Panc1 (cell line): Measurements from ENCODE around the gene PRLR. TPM values are rescaled to one million over a fixed set of nuclear protein-coding genes. Genes with fewer than 3 reads are reported as not detected.

ENCODE experiments used
- ATAC-seq: fragments of 200-7000 bp; cut with Tn5 transposase; 2 replicates; pipeline ENCODE4 v1.9.1; 2020; ENCODE audit warnings: mild to moderate bottlenecking, moderate library complexity
- BruUV-seq: library from RNA; stranded (reverse); fragments of 400-500 nt; replicated peaks from 2 replicates; lab custom pipeline; 2021; lab: Mats Ljungman, UMichigan
- CTCF ChIA-PET: fragments of 300-600 bp; sonication (Branson Sonifier 250); formaldehyde crosslinking; loops from one replicate; lab custom pipeline; 2022; ENCODE audit warnings: antibody characterized with exemption; lab: Charles Lee
- POLR2A ChIA-PET: fragments of 300-600 bp; sonication (Branson Sonifier 250); formaldehyde crosslinking; loops from one replicate; lab custom pipeline; 2022; ENCODE audit warnings: antibody characterized with exemption; lab: Charles Lee
- DNase-seq: peaks from one replicate; pipeline ENCODE4 v3.0.0-alpha.2; 2010; ENCODE audit warnings: low read depth, low spot score
- H3K27ac ChIP-seq: 2 replicates; pipeline ENCODE4 v1.5.1; 2011; ENCODE audit warnings: mild to moderate bottlenecking, low read length, inconsistent platforms
- H3K27me3 ChIP-seq: fragments of 200-500 bp; sonication (Bioruptor generic); 2 replicates; pipeline ENCODE4 v1.6.0; 2014; ENCODE audit warnings: low read length, inconsistent platforms; ENCODE audit not compliant: control insufficient read depth, insufficient read depth
- H3K36me3 ChIP-seq: fragments of 200-500 bp; sonication (Bioruptor generic); 2 replicates; pipeline ENCODE4 v1.5.1; 2014; ENCODE audit warnings: inconsistent platforms, mild to moderate bottlenecking, low read length, moderate library complexity; ENCODE audit not compliant: control insufficient read depth, insufficient read depth
- H3K4me1 ChIP-seq: 2 replicates; pipeline ENCODE4 v1.5.1; 2011; ENCODE audit warnings: inconsistent platforms, mild to moderate bottlenecking, low read length, moderate library complexity; ENCODE audit not compliant: control insufficient read depth, insufficient read depth
- H3K4me3 ChIP-seq, 2 experiments: 2 replicates each; pipeline ENCODE4 v1.5.1; 2011 to 2012; ENCODE audit warnings: low read depth in 2 of 2, low read length in 2 of 2, mild to moderate bottlenecking in 2 of 2, inconsistent platforms in 1 of 2, moderate library complexity in 1 of 2
- H3K9me3 ChIP-seq: fragments of 200-500 bp; sonication (Bioruptor generic); 2 replicates; pipeline ENCODE4 v1.5.1; 2014; ENCODE audit warnings: low read depth, mild to moderate bottlenecking, inconsistent platforms, low read length, moderate library complexity; ENCODE audit not compliant: control insufficient read depth, insufficient read depth
- POLR2AphosphoS5 ChIP-seq: IDR thresholded peaks from 2 replicates; pipeline ENCODE4 v1.6.1; 2012; ENCODE audit warnings: mild to moderate bottlenecking, low read depth, low read length, moderate library complexity
- SIN3A ChIP-seq: IDR thresholded peaks from 2 replicates; pipeline ENCODE4 v1.6.1; 2012; ENCODE audit warnings: low read depth, mild to moderate bottlenecking, low read length, moderate library complexity, borderline replicate concordance; ENCODE audit not compliant: insufficient read depth
- TCF7L2 ChIP-seq: IDR thresholded peaks from 2 replicates; pipeline ENCODE4 v1.6.1; 2011; ENCODE audit warnings: mild to moderate bottlenecking, low read depth, low read length, inconsistent platforms
- in situ Hi-C: cut with HindIII; loops from 2 replicates; pipeline ENCODE4 v1.10.0; 2016; ENCODE audit warnings: low sequenced_read_pairs, low pct_unique_long_range_greater_than_20kb
- intact Hi-C: fragments of 100-400 bp; cut with micrococcal nuclease; formaldehyde crosslinking; loops from one replicate; pipeline ENCODE4 v1.10.0; 2022; ENCODE audit not compliant: unreplicated experiment
- total RNA-seq: library from RNA; stranded (reverse); gene quantifications from one replicate; pipeline ENCODE4 v1.2.1, GENCODE V29; 2021; ENCODE audit not compliant: unreplicated experiment
- TF ChIP-seq, protein P1 (sequence below), 2 experiments: IDR thresholded peaks; 2 replicates each; pipeline ENCODE4 v1.6.1; 2011 to 2012; ENCODE audit warnings: low read depth in 2 of 2, control low read depth in 1 of 2, low read length in 1 of 2, mild to moderate bottlenecking in 1 of 2, moderate library complexity in 1 of 2; ENCODE audit not compliant: insufficient read depth in 1 of 2
- TF ChIP-seq, protein P2 (sequence below): fragments of 450-650 bp; IDR thresholded peaks from 2 replicates; pipeline ENCODE4 v1.5.1; 2017; ENCODE audit warnings: mild to moderate bottlenecking

The PRLR gene
- total RNA-seq, 1 experiment from 2014 or later: 0.46 TPM

- Histone ChIP-seq H3K36me3 (no peaks in the 10 kb centered on the region), H3K9me3 (no peaks in the 10 kb centered on the region), H3K27me3 (no peaks in the 10 kb centered on the region), H3K4me3 (no peak overlapping the region), H3K27ac (no peak overlapping the region), H3K4me1 (no peaks in the 10 kb centered on the region)
- CTCF ChIA-PET: no interaction called here
- BruUV-seq: no TSS peak
- in situ Hi-C loops: no loop called here
- intact Hi-C loops: no loop called here
- TF ChIP-seq, protein P1, sequence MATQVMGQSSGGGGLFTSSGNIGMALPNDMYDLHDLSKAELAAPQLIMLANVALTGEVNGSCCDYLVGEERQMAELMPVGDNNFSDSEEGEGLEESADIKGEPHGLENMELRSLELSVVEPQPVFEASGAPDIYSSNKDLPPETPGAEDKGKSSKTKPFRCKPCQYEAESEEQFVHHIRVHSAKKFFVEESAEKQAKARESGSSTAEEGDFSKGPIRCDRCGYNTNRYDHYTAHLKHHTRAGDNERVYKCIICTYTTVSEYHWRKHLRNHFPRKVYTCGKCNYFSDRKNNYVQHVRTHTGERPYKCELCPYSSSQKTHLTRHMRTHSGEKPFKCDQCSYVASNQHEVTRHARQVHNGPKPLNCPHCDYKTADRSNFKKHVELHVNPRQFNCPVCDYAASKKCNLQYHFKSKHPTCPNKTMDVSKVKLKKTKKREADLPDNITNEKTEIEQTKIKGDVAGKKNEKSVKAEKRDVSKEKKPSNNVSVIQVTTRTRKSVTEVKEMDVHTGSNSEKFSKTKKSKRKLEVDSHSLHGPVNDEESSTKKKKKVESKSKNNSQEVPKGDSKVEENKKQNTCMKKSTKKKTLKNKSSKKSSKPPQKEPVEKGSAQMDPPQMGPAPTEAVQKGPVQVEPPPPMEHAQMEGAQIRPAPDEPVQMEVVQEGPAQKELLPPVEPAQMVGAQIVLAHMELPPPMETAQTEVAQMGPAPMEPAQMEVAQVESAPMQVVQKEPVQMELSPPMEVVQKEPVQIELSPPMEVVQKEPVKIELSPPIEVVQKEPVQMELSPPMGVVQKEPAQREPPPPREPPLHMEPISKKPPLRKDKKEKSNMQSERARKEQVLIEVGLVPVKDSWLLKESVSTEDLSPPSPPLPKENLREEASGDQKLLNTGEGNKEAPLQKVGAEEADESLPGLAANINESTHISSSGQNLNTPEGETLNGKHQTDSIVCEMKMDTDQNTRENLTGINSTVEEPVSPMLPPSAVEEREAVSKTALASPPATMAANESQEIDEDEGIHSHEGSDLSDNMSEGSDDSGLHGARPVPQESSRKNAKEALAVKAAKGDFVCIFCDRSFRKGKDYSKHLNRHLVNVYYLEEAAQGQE (IDR thresholded peaks at IDR 0.05; ENCODE audit: insufficient read depth in 1 of 2, low read depth in 2 of 2, low read length in 1 of 2): no peak
- TF ChIP-seq, protein P2, sequence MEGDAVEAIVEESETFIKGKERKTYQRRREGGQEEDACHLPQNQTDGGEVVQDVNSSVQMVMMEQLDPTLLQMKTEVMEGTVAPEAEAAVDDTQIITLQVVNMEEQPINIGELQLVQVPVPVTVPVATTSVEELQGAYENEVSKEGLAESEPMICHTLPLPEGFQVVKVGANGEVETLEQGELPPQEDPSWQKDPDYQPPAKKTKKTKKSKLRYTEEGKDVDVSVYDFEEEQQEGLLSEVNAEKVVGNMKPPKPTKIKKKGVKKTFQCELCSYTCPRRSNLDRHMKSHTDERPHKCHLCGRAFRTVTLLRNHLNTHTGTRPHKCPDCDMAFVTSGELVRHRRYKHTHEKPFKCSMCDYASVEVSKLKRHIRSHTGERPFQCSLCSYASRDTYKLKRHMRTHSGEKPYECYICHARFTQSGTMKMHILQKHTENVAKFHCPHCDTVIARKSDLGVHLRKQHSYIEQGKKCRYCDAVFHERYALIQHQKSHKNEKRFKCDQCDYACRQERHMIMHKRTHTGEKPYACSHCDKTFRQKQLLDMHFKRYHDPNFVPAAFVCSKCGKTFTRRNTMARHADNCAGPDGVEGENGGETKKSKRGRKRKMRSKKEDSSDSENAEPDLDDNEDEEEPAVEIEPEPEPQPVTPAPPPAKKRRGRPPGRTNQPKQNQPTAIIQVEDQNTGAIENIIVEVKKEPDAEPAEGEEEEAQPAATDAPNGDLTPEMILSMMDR: no peak
- TF ChIP-seq TCF7L2 (no peak), POLR2AphosphoS5 (no peak), SIN3A (no peak)
- POLR2A ChIA-PET: no interaction called here
- DNase-seq: no peak
- no peak for ATAC-seq
Observed at GRCh38 chr5:35081134-35081533, 149.2 kb downstream of the PRLR start.

DNA sequence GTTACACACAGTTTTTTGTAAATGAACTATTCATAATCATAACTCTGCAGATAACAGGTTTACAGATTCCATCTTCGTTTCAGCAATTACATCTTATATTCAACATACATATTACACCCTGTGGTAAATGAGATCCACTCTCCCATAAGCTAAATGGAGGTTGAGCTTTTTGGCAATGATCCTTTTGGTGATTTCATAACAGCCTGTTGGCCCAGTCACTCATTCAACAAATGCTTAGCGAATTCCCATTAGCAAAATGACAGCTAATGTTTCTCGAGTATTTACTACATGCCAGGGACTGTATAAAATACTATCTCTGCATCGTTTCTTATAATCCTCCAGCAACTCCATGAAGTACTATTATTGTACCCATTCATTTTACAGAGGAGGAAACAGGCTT, 157.1 kb downstream of the PRLR start:
- Histone ChIP-seq H3K27ac (no peak overlapping the region), H3K4me1 (no peaks in the 10 kb centered on the region), H3K36me3 (no peaks in the 10 kb centered on the region), H3K9me3 (no peaks in the 10 kb centered on the region), H3K27me3 (no peaks in the 10 kb centered on the region), H3K4me3 (no peak overlapping the region)
- ChIA-PET CTCF (no interaction called here), POLR2A (no interaction called here)
- intact Hi-C loops (no loop called here), in situ Hi-C loops (no loop called here)
- BruUV-seq: no TSS peak
- no peak for TF ChIP-seq SIN3A
- TF ChIP-seq, protein P2: no peak
- TF ChIP-seq TCF7L2: no peak
- TF ChIP-seq, protein P1 (IDR thresholded peaks at IDR 0.05; ENCODE audit: insufficient read depth in 1 of 2, low read depth in 2 of 2, low read length in 1 of 2): no peak
- no peak for TF ChIP-seq POLR2AphosphoS5
- DNase-seq (no peak), ATAC-seq (no peak)
